Pancreas (tissue), 10 donors: ENCODE measurements around the gene DTNB. TPM values are rescaled to one million over a fixed set of nuclear protein-coding genes. Genes with fewer than 3 reads are reported as not detected.

Experiments used
- ATAC-seq, 4 donors: fragments of 200-7000 bp; cut with Tn5 transposase; one replicate each; pipeline versions ENCODE4 v1.8.0 to v1.9.1; 2020; ENCODE audit warnings: mild to moderate bottlenecking in 4 of 4, moderate library complexity in 4 of 4
- DNase-seq, 6 donors: peaks; one replicate each; pipeline ENCODE4 v3.0.0-alpha.2; 2020
- FAIRE-seq: peaks from 2 replicates; lab custom pipeline; 2012; peaks lifted over from hg19 to GRCh38; lab: Jason Lieb, UNC
- H3K27ac ChIP-seq, 4 donors: fragments of 200-600 bp; sonication (generic); 1 replicate in 3 of 4; 2 replicates in 1 of 4; pipeline versions ENCODE4 v1.5.0 to v1.8.0; 2020
- H3K27me3 ChIP-seq, 4 donors: fragments of 200-600 bp; one replicate each; pipeline ENCODE4 v1.8.0; 2021
- H3K36me3 ChIP-seq, 3 donors: fragments of 200-600 bp; sonication (generic) in 1 of 3; one replicate each; pipeline versions ENCODE4 v1.5.0 to v1.8.0; 2020 to 2021
- H3K4me1 ChIP-seq, 3 donors: fragments of 200-600 bp; one replicate each; pipeline ENCODE4 v1.8.0; 2021
- H3K4me3 ChIP-seq, 4 donors: fragments of 200-600 bp; sonication (generic) in 2 of 4; one replicate each; pipeline versions ENCODE4 v1.5.0 to v1.8.0; 2020 to 2021
- H3K9me3 ChIP-seq, 4 donors: fragments of 200-600 bp; one replicate each; pipeline ENCODE4 v1.8.0; 2021
- WGBS, 2 donors: extraction: QIAGEN DNeasy Blood & Tissue Kit; methylation state at CpG; one replicate each; pipeline ENCODE4 v1.1.7; 2013; 5-methylcytosine and 5-hydroxymethylcytosine counted together
- intact Hi-C, 3 donors: fragments of 100-400 bp; cut with DNase I; formaldehyde crosslinking; loops; one replicate each; pipeline versions ENCODE4 v1.11.1 to v1.14.2; 2022
- microRNA-seq, 2 donors: library from miRNA; unstranded; fragments of <30 nt; microRNA quantifications; one replicate each; pipeline versions ENCODE4 to v1.1.0, GENCODE V29; 2019 to 2020
- polyA plus RNA-seq, 2 donors: library from polyadenylated mRNA; stranded (reverse); fragments of 200-250 nt; gene quantifications; one replicate each; pipeline ENCODE4 v1.2.3, GENCODE V29; 2013
- total RNA-seq, 6 donors: library from RNA; stranded (reverse); fragmentation: NEBNext Ultra II Directional in 4 of 6; extraction: Animal tissue kit (Norgen Biotek cat#: 25700) in 4 of 6; gene quantifications; one replicate each; pipeline versions ENCODE4 v1.2.1 to v1.2.4, GENCODE V29; 2021 to 2023
- TF ChIP-seq, protein P1 (sequence below), 4 donors: fragments of 200-600 bp; sonication (generic) in 3 of 4; IDR thresholded peaks; one replicate each; pipeline versions ENCODE4 v1.5.0 to v1.8.0; 2021; ENCODE audit warnings: antibody characterized with exemption in 4 of 4
- donor health status: healthy with polysubstance abuse.
- donor health status: DM: no; HTN: no; CAD: no; lungs with moderate emphysema.
- donor health status: DM: no; HTN: no; CAD: no.
- donor health status: control.
- donor health status: control.
- donor health status: Bipolar disorder and iron deficiency.
- donor health status: DM: yes; HTN: yes; CAD: no.
- donor health status: DM: no; HTN: no; CAD: no.
- donor health status: DM: no; HTN: no; CAD: no.
- donor health status: DM: yes; HTN: yes; CAD: no.

Gene DTNB
- total and polyA plus RNA-seq, 8 donors: 10.8 to 27.8 (median 15.1) TPM

DNA sequence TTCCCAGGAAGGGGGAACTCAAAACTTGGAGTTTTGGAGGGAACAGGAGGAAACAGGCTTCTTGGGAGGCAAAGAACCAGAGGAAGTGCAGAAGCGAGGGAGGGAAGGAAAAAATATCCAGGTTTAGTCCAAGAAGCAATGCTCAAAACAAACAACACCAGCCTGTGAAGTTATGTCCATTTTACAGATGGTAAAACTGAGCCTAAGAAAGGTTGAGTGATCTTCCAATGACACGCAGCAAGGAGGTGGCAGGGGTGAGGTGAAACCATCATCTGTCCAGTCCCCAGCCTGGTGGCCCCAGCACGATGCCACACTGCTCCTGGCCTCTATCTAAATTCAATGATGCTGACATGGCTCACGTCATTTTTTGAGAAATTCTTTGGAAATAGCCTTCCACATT lies 342.4 kb downstream of the DTNB start:
- FAIRE-seq (no peak), ATAC-seq (no peak), DNase-seq (no peak)
- H3K27ac ChIP-seq: no peak overlapping the region
- H3K27me3 ChIP-seq: no peaks in the 10 kb centered on the region
- TF ChIP-seq, protein P1, sequence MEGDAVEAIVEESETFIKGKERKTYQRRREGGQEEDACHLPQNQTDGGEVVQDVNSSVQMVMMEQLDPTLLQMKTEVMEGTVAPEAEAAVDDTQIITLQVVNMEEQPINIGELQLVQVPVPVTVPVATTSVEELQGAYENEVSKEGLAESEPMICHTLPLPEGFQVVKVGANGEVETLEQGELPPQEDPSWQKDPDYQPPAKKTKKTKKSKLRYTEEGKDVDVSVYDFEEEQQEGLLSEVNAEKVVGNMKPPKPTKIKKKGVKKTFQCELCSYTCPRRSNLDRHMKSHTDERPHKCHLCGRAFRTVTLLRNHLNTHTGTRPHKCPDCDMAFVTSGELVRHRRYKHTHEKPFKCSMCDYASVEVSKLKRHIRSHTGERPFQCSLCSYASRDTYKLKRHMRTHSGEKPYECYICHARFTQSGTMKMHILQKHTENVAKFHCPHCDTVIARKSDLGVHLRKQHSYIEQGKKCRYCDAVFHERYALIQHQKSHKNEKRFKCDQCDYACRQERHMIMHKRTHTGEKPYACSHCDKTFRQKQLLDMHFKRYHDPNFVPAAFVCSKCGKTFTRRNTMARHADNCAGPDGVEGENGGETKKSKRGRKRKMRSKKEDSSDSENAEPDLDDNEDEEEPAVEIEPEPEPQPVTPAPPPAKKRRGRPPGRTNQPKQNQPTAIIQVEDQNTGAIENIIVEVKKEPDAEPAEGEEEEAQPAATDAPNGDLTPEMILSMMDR (IDR thresholded peaks at IDR 0.05): no peak
- 86 to 95% methylated on average over 4 of the region's 4 CpGs for WGBS, 2 donors
- intact Hi-C loops: no loop called here
- peaks cover 4 to 8% (median 4%) of the 10 kb centered on the region in 3 donors for H3K4me1 ChIP-seq
- H3K36me3 ChIP-seq: no peaks in the 10 kb centered on the region
- no peak overlapping the region for H3K4me3 ChIP-seq
- no peaks in the 10 kb centered on the region for H3K9me3 ChIP-seq

DNA sequence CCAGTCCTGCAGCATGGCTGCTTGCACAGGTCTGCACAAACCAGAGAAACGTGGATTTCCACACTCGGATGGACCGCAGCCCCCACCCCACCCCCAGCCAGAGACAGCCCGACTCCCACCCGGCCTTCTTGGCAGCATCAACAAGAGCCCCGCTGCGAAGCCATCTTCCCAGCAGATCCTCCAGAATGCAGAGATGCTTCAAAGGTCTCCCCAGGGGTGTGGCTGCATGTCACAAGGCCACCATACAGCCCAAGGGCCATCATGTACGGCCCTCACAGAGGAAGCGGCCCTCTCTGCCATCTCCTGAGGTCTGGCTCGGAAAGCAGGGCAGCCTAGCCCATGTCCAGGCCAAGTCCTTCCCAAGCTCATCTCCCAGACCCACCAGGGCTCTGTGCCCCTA lies 343.1 kb downstream of the DTNB start:
- H3K4me1 ChIP-seq: peaks cover 0 to under 1% (median 0%) of the 10 kb centered on the region in 3 donors

DNA sequence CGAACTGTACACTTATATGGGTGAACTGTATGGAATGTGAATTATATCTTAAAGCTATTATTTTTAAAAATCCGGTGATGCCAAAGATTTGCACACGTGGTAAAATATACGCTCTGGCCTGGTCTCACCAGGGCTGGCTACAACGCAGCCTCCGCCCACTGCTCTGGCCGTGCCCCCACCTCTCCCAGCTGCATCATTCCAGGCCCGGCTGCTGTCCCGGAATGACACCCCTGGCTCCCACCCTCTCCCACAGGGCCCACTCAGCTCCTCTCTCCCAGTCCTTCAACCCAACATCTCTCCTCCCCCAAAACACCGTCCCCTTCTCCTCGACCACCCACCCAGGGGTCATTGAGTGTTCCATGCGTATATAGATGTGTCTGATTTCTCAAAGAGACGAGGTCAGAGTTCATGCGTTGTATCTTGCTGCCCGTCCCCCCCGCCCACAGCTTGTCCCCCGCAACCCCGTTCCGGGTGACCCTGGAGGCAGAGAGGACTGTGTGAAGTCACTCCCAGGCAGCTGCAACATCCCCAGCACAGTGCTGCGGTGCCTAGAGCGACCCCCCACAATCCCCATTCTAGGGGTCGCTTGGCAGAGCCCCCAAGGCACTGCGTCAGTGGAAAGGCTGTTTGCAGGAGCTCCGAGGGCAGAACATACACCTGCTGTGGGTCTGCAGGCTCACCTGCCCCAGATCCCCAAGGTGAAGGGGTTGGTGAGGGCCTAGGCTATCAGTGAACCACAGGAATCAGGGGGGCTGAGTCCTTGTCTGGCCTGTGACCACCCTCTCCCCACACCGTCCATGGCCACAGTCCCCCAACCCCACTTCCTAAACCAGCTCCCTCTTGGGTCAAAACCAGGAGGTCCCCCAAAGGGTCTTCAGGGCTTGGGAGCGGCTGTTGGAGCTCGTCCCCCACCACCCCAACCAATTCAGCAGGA lies 345.0 kb downstream of the DTNB start:
- FAIRE-seq (no peak), DNase-seq (no peak)
- intact Hi-C loops: no loop called here

More for the DNA sequence above, 343.1 kb downstream of the DTNB start:
- Histone ChIP-seq H3K27me3 (no peaks in the 10 kb centered on the region), H3K4me3 (no peak overlapping the region), H3K27ac (no peak overlapping the region), H3K36me3 (no peaks in the 10 kb centered on the region), H3K9me3 (no peaks in the 10 kb centered on the region)
- TF ChIP-seq, protein P1 (IDR thresholded peaks at IDR 0.05): no peak
- FAIRE-seq (no peak), DNase-seq (no peak), ATAC-seq (no peak)
- intact Hi-C loops: no loop called here
- WGBS, 2 donors: 87 to 90% methylated on average over 10 of the region's 10 CpGs

More for the DNA sequence above, 345.0 kb downstream of the DTNB start:
- Histone ChIP-seq H3K36me3 (no peaks in the 10 kb centered on the region), H3K4me3 (no peak overlapping the region), H3K4me1 (no peaks in the 10 kb centered on the region), H3K27me3 (no peaks in the 10 kb centered on the region), H3K9me3 (no peaks in the 10 kb centered on the region), H3K27ac (no peak overlapping the region)
- TF ChIP-seq, protein P1 (IDR thresholded peaks at IDR 0.05): no peak
- ATAC-seq: no peak
- WGBS, 2 donors: 91 to 94% methylated on average over 27 of the region's 27 CpGs

Small RNAs within 50 kb of the gene (microRNA-seq; reads per million reads assigned to microRNA genes)
- gene MIR1301: 47.5 to 159 reads per million in 2 donors

Other genes starting within 250 kb of the DTNB start
- gene ASXL2, start 204.9 kb upstream of the DTNB start, total RNA-seq: 10 to 100 TPM in 3 of 6 donors, 1 to 10 TPM in 3; 8.9 to 21.7 (median 12.0) TPM
- 1 to 10 TPM; 1.6 to 1.7 TPM for gene ASXL2, start 204.9 kb upstream of the DTNB start, polyA plus RNA-seq